Measurements from ENCODE around the gene LRRC37A3. TPM values are rescaled to one million over a fixed set of nuclear protein-coding genes. Genes with fewer than 3 reads are reported as not detected.
"Not testable (repeated sequence)": the region's sequence is repeated elsewhere in the genome, so short reads cannot be mapped to it uniquely, and the experiment has no call there.

Gene LRRC37A3
- total RNA-seq, 1 experiment from 2014 or later = 13.3 TPM

GRCh38 chr17:64961563-64962378 lies 42.5 kb upstream of the LRRC37A3 start:
- H3K4me1 ChIP-seq (ENCODE audit: control insufficient read depth, insufficient read depth, low read length); H3K27ac ChIP-seq (ENCODE audit: low read length); H3K27me3 ChIP-seq (ENCODE audit: control insufficient read depth, insufficient read depth, low read length); BruUV-seq (replicated peaks); H3K36me3 ChIP-seq (ENCODE audit: control insufficient read depth, insufficient read depth, low read length); H3K9me3 ChIP-seq (ENCODE audit: control insufficient read depth, insufficient read depth, low read depth, low read length); in situ Hi-C loops (cut with HindIII; ENCODE audit: low pct_unique_long_range_greater_than_20kb, low sequenced_read_pairs); CTCF ChIA-PET; POLR2A ChIA-PET: not testable (repeated sequence)
- intact Hi-C loops (cut with micrococcal nuclease; ENCODE audit: unreplicated experiment) = loop anchor here (10.0 kb wide), 2 partner anchors 187 to 233 kb away; no protein-coding TSS in a partner anchor
- ATAC-seq (peak; percentile 78), DNase-seq (ENCODE audit: low read depth, low spot score) (peak; percentile 51)
- H3K4me3 ChIP-seq (ENCODE audit: low read depth in 2 of 2, low read length in 2 of 2) = peak overlapping the region; percentile 1 to 32; a peak in 2 of 4 replicates
- TF ChIP-seq CTCF (IDR thresholded peaks at IDR 0.05) = peak; percentile 73

- TF ChIP-seq TCF7L2 (IDR thresholded peaks at IDR 0.05; ENCODE audit: low read depth, low read length) (no peak), CTCF (IDR thresholded peaks at IDR 0.05) (no peak), POLR2AphosphoS5 (IDR thresholded peaks at IDR 0.05; ENCODE audit: low read depth, low read length) (no peak), REST (IDR thresholded peaks at IDR 0.05; ENCODE audit: insufficient read depth in 1 of 2, low read depth in 2 of 2, low read length in 1 of 2) (no peak), SIN3A (IDR thresholded peaks at IDR 0.05; ENCODE audit: borderline replicate concordance, insufficient read depth, low read depth, low read length) (no peak)
- no peak for ATAC-seq
- in situ Hi-C loops (cut with HindIII; ENCODE audit: low pct_unique_long_range_greater_than_20kb, low sequenced_read_pairs) (no loop called here), intact Hi-C loops (cut with micrococcal nuclease; ENCODE audit: unreplicated experiment) (no loop called here)
- POLR2A ChIA-PET = no interaction called here
- BruUV-seq (replicated peaks) = no TSS peak
- Histone ChIP-seq H3K36me3 (ENCODE audit: control insufficient read depth, insufficient read depth, low read length) (no peaks in the 10 kb centered on the region), H3K4me3 (ENCODE audit: low read depth in 2 of 2, low read length in 2 of 2) (no peak overlapping the region), H3K27ac (ENCODE audit: low read length) (no peak overlapping the region), H3K9me3 (ENCODE audit: control insufficient read depth, insufficient read depth, low read depth, low read length) (no peaks in the 10 kb centered on the region), H3K4me1 (ENCODE audit: control insufficient read depth, insufficient read depth, low read length) (no peaks in the 10 kb centered on the region), H3K27me3 (ENCODE audit: control insufficient read depth, insufficient read depth, low read length) (no peaks in the 10 kb centered on the region)
- CTCF ChIA-PET = no interaction called here
- no peak for DNase-seq (ENCODE audit: low read depth, low spot score)
These were observed 32.6 kb upstream of the LRRC37A3 start for GRCh38 chr17:64951877-64952276.
